Activated naive CD8-positive, alpha-beta T cell treated with anti-CD3 and anti-CD28 coated beads, Interleukin-2, amount 50 U/mL, for 16 hours (primary cell): ENCODE measurements around the gene INPP1.
"Not testable (repeated sequence)": the region's sequence is repeated elsewhere in the genome, so short reads cannot be mapped to it uniquely, and the experiment has no call there.

Experiments
- DNase-seq: peaks from one replicate; pipeline ENCODE4 v3.0.0-alpha.2; 2020; ENCODE audit warnings: low read depth, low spot score

INPP1 gene, protein sequence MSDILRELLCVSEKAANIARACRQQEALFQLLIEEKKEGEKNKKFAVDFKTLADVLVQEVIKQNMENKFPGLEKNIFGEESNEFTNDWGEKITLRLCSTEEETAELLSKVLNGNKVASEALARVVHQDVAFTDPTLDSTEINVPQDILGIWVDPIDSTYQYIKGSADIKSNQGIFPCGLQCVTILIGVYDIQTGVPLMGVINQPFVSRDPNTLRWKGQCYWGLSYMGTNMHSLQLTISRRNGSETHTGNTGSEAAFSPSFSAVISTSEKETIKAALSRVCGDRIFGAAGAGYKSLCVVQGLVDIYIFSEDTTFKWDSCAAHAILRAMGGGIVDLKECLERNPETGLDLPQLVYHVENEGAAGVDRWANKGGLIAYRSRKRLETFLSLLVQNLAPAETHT

DNA sequence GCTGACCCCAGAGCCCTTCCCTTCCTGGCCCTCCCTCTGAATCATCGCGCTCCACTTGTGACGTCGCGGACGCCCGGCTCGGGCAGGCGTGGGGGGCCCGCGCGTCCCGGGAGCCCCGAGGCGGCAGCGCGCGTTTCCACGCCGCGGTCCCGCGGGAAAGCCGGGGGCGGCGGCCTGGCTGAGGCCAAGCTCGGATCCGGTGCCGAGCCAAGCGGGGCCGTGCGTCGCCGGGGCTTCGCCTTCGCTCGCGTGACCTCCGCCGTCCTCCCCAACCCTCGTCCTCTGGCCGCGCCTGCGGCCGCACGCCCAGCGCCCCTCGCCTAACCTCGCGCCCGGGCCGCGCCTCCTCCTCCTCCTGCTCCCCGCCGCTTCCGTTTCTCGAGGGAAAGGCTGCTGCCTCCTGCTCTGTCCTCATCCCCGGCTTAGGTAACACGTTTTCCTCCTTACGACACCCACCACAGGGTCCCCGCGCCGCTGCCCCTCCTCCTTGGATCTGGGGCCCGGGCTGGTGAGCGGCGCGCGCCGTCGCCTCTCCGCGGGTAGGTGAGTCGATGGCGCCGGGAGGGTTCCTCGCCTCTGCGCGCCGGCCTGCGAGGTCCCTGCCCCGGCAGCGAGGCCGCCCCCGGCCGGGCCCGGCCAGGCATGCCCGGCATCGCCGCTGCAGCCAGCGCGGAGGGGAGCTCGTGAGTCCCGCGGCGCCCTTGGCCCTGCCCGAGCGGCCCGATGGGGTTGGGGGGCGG is at the start of gene INPP1:
Gene INPP1 (plus strand): TSS at position 54 of the 740 bp plus-strand sequence. CDS start 16,514 bp downstream, outside the sequence.
- DNase-seq = no peak

DNA sequence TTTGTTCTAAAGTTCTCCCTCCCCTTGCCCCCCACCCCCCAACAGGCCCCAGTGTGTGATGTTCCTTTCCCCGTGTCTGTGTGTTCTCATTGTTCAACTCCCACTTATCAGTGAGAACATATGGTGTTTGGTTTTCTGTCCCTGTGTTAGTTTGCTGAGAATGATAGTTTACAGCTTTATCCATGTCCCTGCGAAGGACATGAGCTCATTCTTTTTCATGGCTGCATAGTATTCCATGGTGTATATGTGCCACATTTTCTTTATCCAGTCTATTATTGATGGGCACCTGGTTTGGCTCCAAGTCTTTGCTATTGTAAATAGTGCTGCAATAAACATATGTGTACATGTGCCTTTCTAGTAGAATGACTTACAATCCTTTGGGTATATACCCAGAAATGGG is 45.5 kb upstream of the INPP1 start:
- DNase-seq = not testable (repeated sequence)

DNA sequence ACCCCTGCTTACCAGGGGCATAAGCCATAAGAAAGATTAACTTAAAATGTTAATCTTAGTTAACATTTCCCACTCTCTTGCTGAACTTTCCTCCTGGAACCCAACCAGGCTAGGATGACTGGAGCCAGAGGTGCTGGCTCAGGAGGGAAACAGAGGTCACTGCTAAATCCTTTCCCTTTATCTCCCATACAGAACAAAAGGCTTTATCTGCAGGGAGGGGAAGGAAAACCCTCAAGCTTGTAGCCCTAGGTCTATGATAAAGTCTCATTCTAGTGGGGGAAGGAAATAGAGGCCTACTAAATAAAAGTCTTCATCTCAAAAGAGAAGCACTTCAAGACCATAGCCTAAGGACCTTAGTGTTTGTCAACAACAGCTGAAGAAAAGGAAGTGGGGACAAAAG is 42.4 kb upstream of the INPP1 start:
- DNase-seq = no peak

DNA sequence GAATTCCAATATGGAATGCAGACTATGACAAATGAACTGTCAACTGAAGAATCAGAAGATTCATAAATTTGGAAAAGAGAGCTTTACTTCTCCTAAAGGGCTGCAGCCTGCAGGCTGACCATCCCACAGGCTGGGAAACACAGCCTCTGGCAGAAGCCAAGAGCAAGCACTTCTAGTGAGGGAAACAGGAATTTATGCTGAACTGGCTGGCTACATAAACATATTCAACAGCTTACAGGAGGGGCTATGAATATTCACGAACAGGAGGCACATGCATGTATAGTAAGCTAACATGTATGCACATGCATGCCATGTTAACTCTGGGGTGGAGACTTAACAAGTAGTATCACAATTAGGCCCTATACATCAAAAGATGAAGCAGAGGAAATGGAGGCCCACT is 41.3 kb upstream of the INPP1 start:
- no peak for DNase-seq

DNA sequence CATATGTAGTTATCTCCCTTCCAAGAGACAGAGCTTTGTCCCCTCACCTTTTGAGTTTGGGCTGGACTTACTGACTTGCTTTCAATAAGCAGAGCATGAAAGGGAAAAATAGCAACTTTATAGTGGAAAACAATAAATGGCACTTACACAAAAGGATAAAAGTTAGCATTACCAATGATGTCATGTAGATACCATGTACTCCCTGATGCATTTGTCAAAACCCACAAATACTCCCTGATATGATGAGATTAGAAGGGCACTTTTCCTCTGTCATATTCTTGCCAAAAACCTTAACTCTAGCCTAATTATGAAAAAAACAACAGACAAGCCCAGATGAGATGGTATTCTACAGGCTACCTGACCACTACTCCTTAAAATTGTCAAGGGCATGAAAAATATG is 39.7 kb upstream of the INPP1 start:
- DNase-seq = no peak

DNA sequence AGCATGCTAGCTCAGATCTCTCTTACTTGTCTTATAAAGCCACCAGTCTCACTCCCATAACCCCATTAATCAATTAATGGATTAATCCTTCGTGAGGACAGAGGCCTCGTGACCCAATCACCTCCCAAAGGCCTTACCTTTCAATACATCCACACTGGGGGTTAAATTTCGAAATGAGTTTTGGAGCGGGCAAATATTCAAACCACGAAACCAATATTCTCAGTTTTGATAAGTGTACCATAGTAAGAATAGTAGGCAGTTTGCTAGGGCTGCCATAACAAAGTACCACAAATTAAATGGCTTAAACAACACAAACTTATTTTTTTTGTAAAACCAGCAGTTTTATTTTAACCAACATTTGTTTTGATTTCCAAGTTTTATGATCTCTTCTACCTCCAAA is 39.0 kb upstream of the INPP1 start:
- no peak for DNase-seq

DNA sequence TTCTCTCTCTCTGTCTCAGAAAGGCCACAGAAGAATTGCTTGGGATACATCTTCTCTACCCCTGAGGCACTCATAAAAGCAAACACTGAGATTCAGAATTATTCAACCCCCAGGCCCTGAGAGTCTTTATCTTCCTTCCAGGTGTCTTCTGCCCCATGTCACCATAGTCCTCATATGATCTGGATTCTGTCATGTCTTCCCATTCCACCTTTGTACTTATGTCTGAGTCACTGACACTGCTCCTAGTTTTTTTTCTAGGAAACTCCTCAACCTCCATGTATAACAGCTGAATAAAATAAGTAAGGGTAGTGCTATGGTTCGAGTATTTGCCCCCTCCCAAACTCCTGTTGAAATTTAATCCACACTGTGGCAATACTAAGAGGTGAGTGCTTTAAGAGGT is 35.4 kb upstream of the INPP1 start:
- no peak for DNase-seq

DNA sequence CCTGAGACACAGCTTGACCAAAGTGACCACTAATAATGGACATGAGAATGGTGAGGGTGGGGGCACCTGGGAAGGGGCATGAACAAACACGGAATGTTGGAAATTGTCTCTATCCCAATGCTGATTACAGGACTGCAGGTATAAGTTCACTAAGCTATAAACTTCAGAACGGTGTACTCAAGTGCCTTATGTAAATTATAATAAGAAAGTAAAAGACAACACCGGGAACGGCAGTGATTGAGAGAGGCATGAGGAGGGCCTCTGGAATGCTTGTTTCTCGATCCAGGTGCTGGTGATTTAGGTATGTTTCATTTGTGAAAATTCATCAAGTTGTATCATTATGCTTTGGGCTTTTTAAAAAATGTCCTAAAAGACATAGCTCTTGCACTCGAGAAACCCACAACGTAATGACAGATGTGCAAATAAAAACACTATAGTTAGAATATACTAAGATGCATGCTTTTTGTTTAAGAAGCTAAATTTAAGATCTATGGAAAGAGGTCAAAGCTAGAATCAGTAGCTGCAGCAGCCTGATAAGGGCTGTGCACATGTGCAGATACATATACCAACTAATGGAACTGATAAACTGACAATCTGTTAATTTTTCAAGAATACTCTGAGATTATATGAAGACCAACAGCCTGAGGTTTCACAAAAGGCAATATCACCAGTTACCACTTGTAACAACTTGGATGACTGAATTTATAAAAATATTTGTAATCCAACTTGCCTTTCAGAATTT is 31.3 kb upstream of the INPP1 start:
- DNase-seq = no peak

DNA sequence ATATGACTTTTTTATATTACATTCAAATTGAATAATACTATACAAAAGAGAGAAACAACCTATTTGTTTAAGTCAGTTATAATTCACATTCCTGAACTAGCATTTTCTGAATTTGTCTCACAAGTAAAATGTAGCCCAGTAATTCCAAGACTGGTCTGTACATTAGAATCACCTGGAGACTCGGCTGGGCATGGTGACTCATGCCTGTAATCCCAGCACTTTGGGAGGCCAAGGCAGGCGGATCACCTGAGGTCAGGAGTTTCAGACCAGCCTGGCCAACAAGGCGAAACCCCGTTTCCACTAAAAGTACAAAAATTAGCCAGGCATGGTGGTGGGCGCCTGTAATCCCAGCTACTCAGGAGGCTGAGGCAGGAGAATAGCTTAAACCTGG is 30.8 kb upstream of the INPP1 start:
- DNase-seq = not testable (repeated sequence)

DNA sequence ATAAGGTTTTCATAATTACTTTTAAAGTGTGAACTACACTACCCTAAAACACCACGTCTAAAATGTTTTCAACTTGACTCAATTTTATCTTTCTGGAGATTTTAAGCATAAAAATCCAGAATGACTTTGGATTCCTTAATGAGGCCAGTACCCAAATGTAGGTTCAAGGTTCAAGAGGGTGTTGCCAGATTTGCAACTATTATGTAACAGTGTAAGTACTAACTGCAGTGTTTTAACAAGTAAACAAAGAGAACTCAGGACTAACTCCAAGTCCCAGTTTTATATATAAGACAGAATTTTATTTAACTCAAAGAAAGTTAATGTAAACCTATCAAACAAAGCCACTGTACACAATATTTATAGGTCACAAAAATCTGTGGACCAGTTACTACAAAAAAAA is 29.5 kb upstream of the INPP1 start:
- no peak for DNase-seq

DNA sequence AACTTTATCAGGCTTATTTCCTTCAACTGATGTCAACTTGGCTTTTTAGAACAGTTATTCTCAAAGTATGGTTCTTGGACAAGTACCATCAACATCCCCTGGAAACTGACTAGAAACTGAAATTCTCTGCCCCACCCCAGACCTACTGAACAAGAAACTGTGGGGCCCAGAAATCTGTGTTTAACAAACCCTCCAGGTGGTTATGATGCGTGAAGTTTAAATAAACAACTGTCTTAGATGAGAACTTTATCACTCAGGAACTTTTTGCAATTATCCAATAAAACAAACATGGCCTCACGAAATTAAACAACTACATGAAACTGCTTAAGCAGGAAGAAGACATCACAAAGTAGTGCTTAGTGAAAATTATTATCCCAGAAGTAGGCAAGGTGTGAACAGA is 28.1 kb upstream of the INPP1 start:
- no peak for DNase-seq

DNA sequence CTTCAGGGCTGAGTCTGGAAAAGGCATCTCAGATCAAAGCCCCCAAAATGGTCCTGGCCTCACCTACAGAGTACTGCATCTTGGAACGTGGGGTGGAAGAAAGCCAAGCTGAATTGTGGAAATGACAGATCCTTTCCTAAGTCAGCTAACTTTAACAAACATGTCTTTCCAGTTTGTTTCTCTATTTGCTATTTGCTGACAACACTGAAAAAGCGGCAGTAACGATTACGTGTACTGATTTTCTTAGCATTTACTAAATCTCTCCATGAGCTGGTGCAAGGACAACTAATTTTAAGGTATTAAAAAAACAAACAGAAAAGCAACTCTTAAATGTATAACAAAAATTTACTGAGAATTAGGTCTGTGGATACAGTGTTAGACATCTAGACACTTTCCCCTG is 24.9 kb upstream of the INPP1 start:
- DNase-seq = no peak

DNA sequence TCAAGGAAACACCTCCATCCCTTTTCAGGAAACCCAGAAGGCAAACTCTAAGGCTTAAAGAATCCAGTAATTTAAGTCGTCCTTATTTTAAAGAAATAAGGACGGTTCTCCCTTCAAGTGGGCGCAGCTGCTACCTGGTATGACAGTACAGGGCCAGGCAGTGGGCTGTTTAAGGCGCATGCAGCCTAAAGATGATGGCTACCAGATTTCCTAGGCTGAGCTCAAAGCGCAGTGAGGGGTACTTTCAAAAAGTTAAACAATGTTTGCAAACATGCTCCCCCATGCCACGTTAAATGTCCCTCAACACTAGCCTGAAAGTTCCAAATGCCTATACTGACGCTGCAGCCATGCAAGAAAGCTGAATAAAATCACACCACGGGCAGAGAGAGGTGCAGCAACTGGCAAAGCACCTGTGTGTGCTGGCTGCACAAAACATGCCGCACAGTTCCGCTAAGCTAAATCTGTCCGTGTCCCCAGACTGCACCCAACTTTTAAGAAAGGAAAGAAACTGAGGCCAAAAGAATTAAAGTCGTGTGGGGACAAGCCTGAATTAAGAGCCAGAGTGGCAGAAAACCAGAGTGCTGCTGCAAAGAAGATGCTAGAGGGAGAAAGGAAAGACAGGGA is 24.3 kb upstream of the INPP1 start:
- DNase-seq = no peak

DNA sequence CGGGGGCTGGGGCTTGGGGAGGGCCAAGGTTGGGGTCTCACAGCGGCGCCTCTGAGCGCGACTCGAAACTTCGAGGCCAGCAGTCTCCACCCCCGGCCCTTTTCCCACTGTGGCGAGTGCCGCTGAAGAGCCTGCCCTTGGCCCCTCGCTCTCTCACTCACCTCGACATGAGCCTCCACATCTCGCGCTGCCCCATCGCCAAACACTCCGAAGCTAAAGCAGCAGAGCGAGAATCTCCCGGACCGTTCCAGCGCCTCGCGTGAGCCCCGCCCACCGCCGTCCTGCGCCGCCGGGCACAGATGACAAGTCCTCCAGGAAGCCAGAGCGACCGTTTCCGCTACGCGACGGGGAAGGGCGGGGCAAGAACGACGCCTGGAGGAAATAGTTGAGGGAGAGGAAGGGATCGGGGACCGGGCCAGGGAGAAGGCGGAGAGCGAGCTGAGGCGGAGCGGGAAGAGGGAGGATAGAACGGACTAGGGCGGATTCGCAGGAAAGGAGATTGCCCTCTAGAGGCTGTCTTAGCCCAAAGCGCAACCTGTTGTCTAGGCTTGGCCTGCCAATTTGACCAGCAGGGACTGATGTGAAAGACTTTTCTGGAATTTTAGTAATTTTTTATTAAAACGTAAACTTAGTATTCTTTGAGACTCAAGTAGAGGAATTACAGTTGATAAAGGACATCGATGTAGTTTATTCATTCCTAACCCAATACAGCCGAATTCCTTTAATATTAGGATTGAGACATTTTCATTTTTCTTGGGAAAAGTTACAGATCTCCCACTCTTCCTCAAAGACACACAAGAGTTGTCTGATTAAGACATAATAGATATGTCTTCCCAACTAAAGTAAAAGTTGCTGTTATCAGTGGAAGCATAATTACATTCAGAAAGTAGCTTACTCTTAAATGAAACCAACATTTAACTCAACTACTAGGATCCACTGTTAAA is 23.6 kb upstream of the INPP1 start, which contains the start of gene HIBCH:
Gene HIBCH (minus strand): TSS at position 272 of the 944 bp plus-strand sequence. CDS start 76 bp downstream, at position 196.
- DNase-seq = peak; percentile 67

DNA sequence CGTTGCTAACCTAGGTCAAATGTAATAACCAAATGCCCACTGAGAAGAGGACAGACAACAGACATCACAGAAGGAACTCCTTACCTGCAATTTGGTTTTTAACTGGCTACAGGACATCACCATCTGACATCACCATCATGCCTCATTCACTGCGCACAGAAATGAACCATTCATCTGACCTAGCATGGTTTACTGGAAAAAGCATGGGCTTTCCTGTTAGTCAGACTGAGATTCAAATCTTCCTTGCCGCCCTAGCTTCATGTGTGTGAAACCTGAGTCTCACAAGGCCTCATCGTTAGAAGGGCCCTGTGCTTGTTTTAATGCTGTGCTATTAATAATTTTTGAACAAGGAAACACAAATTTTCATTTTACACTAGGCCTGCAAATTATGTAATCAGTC is 22.7 kb upstream of the INPP1 start:
- DNase-seq = no peak

DNA sequence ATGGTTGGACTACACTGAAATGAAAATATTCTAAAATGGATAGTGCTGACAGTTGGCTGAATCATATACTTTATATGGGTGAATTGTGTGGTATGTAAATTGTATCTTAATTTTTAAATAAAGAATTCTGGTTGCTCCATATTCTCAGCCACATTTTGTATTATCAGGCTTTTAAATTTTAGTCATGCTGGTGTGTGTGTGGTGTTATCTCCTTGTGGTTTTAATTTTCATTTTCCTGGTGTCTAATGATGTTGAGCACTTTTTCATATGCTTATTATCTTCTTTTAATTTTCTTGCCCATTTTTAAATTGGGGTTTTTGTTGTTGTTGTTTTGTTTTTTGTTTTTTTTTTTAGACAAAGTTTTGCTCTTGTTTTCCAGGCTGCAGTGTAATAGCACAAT is 20.0 kb upstream of the INPP1 start:
- no peak for DNase-seq

DNA sequence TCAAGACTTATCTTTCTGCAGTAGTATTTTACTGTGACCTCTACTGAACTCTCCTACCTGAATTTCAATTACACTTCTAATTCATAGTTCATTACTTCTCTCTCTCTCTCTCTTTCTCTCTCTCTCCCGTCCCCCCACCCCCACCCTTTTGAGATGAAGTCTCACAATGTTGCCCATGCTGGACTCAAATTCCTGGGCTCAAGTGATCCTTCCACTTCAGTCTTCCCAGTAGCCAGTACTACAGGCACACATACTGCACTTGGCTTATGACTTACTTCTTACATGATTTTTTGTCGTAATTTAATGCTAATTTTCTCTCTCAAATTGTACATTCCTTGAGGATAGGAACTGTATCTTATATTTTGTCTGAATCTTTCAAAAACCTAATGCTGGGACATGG is 17.8 kb upstream of the INPP1 start:
- DNase-seq = no peak

DNA sequence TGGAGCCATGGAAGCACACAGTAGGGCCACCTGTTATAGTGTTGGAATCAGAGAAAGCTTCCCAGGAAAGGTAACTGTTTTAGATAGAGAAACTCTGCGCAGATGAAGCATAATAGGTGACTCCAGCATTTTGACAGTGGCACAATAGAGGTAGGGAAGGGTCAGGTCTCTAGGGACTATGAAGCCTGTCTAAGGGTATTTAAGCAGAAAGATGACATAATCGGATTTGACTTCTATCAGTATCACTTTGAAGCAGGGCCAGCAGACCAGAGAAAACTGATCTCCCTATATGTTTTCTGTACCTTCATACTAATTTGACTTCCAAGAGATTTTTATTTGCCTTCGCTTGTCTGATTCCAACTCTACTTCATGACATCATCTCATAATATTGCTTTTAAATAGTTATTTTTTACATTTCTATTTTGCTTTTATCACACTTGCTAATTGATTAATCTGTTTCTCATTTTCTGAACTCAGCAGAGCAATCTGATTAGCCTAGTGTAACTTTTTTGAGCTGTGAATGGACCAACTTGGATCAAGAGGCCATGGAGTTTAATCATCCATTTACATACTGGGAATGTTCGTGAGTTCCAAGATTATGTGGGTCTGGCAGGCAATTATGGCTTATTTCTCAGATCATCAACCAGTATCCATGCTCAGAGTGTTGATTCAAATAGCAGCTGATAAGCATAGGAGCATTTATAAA is 15.4 kb upstream of the INPP1 start:
- no peak for DNase-seq

DNA sequence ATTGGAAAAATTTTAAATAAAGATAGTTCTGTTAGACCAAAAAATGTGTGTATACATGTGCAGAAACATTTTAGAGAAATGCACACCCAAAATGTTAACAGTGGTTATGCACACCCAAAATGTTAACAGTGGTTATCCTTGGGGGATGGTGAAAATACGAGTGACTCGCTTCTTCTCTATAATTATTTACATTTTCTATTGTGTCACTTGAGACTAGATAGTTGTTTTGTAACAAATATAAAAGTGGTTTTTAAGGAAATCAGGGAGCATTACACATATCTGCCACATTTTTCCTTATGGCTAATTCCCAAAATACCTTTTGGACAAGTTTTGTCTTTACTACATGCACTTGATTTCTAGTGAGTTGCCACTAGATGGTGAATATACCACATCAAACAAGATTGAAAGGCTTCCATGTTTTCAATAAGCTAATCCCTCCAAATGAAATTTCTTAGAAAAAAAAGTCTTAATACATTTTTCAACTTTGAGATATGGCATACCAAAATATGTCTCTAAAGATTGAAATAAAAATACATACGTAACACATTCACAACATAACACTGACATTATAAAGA is 14.7 kb upstream of the INPP1 start:
- no peak for DNase-seq

DNA sequence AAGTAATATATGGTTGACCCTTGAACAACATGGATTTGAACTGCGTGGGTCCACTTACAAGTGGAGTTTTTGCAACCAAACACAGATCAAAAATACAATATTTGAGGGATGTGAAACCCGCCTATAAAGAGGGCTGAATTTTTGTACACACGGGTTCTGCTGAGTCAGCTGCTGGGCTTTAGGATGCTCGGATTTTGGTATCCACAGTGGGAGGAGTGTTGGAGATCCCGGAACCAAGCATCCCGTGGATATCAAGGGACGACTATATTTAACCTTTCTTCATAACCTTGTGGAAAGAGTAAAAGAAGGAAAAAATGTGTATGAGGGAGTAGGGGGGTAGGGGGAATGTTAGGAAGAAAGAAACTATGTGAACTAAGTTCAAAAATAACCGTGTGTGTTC is 10.0 kb upstream of the INPP1 start:
- DNase-seq = no peak
